VCaP (cell line): ENCODE measurements around the gene MRPL23.

Experiments
- H3K27ac ChIP-seq: fragments of 450-650 bp; 2 replicates; pipeline ENCODE4 v1.5.1; 2017
- TF ChIP-seq, protein P1 (sequence below): fragments of 450-650 bp; conservative IDR thresholded peaks from 2 replicates; pipeline ENCODE4 v1.5.1; 2017; ENCODE audit warnings: mild to moderate bottlenecking, moderate library complexity

The MRPL23 gene

DNA sequence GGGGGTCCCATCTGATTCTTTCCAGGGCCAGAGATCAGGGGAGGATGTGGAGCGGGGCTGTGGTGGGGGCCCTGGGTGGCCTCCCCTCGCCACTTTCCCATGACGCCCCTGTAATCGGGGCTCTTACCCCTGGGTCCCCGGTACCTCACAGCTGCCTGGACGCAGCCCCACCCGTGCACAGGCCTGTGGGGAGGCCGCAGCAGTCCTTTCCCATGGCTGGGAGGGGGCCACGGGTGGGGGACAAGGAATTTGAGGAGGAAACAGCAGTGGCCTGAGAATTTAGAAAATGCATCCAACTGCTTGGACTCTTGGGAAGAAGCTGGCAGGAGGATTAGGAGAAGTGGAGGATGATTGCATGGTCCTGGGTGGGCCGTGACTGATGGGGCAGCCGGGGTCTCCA, 32.5 kb downstream of the MRPL23 start:
- H3K27ac ChIP-seq, result no peak overlapping the region
- TF ChIP-seq, protein P1, sequence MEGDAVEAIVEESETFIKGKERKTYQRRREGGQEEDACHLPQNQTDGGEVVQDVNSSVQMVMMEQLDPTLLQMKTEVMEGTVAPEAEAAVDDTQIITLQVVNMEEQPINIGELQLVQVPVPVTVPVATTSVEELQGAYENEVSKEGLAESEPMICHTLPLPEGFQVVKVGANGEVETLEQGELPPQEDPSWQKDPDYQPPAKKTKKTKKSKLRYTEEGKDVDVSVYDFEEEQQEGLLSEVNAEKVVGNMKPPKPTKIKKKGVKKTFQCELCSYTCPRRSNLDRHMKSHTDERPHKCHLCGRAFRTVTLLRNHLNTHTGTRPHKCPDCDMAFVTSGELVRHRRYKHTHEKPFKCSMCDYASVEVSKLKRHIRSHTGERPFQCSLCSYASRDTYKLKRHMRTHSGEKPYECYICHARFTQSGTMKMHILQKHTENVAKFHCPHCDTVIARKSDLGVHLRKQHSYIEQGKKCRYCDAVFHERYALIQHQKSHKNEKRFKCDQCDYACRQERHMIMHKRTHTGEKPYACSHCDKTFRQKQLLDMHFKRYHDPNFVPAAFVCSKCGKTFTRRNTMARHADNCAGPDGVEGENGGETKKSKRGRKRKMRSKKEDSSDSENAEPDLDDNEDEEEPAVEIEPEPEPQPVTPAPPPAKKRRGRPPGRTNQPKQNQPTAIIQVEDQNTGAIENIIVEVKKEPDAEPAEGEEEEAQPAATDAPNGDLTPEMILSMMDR, result no peak

DNA sequence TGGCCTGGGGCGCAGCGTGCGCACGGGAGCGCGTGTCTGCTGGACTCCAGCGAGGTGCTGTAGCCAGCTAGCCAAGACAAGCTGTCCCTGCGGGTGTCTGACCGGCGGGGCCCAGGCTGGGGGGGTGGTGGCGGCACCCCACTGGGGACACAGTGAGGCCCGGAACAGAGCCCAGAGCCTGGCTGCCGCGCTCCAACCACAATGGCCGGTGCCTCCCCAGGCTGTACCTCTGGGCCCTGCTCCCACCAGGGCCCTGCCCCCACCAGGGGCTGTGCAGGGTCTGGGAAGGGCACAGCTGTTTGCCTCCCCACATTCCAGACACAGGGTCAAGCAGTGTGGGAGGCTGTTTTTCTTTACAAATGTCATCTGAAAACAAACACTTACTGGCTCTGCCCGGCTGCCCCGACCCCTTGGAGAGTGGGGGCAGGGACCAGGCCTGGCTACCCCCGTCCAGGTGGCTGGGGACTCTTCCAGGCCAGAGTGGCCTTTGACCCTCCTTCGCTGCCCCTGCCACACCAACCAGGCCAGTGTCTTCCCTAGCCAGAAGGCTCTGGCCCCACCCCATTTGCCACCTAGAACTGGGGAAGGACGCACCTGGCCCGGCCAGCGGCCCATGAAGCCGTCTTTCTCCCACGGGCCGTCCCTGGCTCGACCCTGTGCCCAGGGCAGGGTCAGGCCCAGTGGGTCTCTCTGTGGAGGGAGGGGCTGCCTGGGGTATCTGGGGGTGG, 35.9 kb downstream of the MRPL23 start:
- TF ChIP-seq, protein P1, result no peak
- H3K27ac ChIP-seq, result no peak overlapping the region

DNA sequence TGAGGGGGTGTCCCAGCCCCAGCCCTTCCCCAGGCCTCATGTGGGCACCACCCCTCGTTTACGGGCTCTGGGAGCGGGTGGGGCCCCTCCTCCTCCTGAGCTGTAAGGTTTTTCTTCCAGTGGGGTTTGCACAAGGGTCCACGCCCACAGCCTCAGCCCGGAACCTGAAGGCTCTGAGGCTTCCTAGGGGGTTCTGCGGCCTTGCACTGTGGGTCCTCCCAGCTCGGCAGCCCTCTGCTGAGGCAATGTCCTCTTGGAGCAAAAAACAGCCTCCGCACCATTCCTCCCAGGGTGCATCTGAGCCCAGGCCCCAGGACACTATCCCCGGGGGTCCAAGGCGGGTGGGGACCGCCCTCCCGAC, 36.4 kb downstream of the MRPL23 start:
- H3K27ac ChIP-seq, result no peak overlapping the region
- TF ChIP-seq, protein P1, result no peak

DNA sequence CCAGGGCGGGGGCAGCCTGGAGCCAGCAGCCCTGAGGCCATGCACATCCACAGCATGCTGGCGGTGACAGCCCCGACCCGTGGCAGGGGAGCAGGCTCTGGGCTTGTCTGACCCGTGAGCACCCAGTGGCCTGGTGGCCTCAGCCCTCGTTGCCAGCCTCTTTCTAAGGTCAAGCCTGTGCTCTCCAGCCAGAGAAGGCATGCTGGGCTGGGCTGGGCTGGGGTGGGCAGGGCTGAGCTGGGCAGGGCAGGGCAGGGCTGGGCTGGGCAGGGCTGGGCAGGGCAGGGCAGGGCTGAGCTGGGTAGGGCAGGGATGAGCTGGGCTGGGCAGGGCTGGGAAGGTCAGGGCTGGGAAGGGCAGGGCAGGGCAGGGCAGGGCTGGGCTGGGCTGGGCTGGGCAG, 39.9 kb downstream of the MRPL23 start:
- TF ChIP-seq, protein P1, result no peak
- no peak overlapping the region for H3K27ac ChIP-seq

DNA sequence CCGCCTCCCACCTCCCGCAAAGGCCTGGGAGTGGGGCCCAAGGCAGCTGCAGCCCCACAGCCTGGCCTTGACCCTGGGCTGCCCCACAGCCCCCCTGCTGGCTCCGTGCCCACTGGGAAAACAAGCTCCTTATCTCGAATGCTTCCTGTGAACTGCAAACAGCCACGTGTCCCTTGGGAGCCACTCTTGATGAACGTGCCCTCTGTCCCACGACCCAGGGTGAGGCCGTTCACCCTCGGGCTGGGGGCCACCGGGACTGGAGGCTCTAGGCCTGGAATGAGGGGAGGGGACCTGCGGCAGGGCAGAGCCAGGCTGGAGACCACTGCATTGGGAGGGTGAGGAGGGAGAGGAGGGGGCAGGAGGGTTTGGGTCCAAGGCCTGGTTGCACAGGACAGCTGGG, 41.0 kb downstream of the MRPL23 start:
- no peak overlapping the region for H3K27ac ChIP-seq
- TF ChIP-seq, protein P1, result no peak

DNA sequence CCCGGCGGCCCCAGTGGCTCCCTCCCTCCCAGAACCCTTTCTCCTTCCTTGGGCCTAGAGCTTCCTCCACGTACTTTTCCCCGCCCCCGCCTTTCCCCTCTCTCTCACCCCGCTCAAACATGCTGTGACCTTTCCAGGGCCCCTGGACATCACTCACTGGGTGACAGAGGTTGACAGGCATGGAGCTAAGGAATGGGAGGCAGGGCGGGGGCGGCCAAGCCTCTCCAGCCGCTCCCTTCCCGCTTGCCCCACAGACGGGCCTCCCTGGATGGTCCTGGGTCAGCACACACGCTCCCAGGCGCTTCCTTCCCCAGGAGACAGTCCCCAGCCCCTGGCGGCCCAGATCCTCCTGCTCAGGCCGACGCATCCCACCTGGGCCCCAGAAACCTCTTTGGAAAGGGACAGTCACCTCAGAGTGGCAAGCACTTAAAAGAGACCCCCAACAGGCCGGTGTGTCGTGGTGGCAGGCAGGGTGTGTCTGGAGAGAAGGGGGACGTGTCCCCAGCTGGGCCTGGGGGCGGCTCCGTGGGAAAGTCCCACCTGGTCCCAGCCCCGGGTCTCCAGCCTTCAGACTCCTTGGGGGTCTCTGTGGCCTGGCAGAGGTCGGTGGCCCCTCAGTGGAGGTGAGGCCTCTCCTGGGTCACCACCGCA, 41.7 kb downstream of the MRPL23 start:
- H3K27ac ChIP-seq, result no peak overlapping the region
- TF ChIP-seq, protein P1, result no peak

DNA sequence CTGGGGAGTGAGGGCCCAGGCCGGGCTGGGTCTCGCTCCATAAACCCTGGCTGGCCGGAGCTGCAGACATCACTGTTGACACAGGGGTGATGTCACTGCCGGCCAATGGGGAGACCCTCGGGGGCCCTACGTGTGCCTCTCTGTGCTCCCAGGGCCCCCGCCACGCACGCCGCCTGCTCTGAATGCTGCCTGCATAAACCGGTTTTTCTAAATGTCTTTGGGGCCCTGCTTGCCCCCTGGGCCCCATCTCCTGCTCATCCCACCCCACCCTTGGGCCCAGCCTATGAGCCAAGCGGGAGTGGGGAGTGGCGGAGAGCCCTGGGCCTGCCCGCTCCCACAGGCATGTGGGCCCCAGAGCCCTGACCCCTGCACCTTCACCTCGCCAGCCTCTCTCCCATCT, 42.8 kb downstream of the MRPL23 start:
- TF ChIP-seq, protein P1, result no peak
- H3K27ac ChIP-seq, result no peak overlapping the region
